ENCODE data around the gene GPR42.
A peak's percentile ranks its signal among the peaks of the same experiment; 100 is the strongest.
"Not testable (repeated sequence)": the region's sequence is repeated elsewhere in the genome, so short reads cannot be mapped to it uniquely, and the experiment has no call there.

GPR42 gene

DNA sequence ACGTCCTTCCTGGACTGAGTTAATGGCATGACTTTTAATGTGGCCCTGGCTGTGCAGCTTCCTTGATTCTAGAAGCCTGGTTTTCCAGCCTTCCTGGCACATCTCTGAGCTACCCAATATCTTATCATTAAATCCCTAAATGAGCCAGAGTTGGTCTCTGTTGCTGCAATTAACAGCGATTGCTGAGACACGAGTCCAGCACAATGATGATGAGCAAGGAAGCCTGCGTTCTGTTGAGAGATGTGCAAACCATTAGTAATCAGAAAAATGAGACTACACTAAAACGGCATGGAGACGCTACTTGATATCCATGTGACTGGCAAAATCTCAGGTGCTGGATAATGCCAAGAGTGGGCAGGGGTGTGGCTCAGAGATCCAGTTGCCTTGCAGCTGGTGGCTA is 26.2 kb downstream of the GPR42 start:
- no peak for DNase-seq

DNA sequence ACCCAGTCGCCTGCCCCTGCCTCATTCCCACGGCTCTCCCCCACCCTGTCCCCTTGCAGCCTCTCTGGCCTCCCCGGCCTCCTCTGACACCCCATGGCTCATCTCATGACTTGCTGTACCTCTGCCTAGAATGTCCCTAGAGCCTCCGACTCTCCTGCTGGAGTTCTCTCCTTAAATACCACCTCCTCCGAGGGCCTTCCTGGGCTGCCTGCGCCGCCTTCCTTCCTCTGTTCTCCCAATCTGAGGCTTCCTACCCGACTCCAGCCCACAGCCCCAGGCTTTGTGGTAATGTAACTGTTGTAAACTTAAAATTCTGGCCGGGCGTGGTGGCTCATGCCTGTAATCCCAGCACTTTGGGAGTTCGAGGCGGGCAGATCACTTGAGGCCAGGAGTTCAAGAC is 27.7 kb downstream of the GPR42 start:
- DNase-seq, result no peak

DNA sequence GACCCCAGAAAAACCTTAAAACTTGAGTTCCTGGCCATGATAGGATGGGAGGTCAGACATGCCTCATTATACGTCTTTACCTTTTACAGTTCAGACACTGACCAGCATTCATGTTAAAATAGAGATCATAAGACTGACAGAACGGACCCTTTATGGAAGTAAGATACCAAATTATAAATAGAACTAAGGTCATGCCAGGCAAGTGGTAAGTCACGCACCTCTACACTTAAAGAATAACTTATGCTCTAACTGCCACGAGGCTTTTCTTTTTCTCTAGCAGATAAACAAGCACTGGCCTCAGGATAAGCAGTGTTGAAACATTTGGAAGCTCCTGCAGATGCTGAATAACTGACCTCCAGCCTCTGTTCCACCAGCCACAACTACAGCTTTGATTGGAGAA is 28.4 kb downstream of the GPR42 start:
- DNase-seq, result no peak

DNA sequence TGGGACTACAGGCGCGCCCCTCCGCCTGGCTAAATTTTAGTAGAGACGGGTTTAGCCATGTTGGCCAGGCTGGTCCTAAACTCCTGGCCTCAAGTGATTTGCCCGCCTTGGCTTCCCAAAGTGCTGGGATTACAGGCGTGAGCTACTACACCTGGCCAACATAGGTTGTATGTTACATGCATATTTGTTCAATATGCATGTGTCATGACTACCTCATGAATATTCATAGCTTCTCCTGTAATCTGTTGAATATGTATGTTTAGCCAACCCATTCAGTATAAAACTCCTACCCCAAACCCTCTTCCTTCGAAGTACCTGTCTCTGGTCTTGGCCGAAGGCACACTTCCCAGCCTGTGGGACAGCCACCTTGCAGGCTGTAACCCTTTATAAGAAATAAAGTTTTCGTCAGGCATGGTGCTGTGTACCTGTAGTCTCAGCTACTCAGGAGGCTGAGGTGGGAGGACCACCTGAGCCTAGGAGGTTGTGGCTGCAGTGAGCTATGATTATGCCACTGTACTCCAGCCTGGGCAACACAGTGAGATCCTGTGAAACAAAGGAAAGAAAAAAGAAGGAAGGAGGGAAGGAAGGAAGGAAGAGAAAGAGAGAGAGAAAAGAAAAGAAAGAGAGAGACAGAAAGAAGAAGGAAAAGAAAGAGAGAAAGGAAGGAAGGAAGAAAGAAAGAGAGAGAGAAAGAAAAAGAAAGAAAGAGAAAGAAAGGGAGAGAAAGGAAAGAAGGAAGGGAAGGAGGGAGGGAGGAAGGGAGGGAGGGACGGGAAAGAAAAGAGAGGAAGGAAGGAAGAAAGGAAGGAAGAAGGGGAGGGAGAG is 29.3 kb downstream of the GPR42 start:
- DNase-seq, result no peak

DNA sequence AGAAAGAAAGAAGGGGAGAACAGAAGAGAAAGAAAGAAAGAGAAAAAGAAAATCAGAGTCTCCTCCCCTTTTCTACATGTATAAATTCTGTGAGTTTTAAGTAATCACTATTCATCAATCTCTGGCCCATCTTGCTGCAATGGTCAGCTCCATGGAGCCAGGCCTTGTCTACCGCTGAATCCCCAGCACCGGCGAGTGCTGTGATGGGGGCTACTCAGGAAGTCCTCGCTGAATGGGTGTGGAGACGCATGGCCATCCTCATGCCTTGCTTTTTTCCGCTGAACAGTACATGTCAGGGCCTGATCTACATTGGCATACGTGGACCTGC is 29.9 kb downstream of the GPR42 start:
- DNase-seq, result no peak

DNA sequence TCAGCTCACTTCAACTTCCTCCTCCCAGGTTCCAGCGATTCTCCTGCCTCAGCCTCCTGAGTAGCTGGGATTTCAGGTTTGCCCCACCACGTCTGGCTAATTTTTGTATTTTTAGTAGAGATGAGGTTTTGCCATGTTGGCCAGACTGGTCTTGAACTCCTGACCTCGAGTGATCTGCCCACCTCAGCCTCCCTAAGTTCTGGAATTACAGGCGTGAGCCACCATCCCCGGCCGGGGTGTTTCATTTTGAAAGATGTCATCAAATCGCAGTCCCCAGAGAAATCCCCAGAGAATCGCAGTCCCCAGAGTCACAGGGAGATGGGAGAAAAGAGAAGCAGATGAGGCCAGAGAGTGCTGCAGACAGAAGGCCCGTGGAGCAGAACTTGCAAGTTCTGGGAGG is 30.5 kb downstream of the GPR42 start:
- DNase-seq, result not testable (repeated sequence)

DNA sequence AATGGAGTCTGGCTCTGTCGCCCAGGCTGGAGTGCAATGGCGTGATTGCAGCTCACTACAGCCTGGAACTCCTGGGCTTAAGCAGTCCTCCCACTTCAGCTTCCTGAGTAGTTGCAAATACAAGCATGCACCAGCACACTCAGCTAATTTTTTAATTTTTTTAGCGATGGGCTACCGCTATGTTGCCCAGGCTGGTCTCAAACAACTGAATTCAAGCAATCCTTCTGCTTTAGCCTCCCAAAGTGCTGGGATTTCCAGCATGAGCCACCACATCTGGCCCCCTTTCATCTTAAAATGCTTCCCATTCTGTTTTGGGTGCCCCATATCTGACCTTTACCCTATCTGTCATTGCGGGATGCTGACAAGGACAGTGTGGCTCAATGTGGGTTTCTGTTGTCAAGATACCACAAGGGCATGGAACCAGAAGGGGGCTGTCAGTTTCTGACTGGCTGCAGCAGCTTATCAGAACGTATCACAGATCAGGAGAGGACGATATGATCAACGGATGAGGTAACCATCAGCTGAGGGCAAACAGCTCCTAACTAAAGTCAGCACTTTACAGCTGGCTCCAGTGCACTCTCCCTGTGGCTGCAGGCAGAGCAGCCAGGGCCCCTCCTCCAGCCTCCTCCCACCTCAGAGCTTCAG is 32.4 kb downstream of the GPR42 start:
- peak; percentile 6 for DNase-seq

DNA sequence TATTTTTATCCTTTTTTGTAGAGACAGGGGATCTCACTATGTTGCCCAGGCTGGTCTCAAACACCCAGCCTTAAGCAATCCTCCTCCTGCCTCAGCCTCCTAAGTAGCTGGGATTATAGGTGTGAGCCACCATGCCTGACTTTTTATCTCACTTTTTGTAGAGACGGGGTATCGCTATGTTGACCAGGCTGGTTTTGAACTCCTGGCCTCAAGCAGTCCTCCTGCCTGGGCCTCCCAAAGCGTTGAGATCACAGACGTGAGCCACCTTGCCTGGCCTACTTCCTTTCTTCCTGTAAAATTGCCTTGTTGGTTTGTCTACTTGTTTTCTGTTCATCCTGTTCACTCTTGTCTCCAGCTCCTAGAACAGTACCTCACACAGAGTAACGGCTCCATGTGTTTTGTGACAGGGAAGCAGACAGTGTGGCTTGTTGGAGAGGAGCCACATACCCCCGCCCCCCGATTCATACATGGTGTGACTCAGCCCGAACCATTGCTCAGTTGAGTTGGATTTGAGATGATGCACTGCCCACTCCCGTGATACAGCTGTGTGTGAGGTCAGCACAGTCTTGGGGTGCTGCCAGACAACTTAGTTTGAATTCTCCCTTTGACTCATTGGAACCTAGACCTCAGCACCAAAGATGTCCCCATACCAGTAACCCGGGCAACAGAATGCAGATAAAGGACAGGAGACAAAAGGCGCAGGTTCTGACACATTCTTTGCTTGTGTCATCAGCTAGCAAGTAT is 34.2 kb downstream of the GPR42 start:
- DNase-seq, result peak; percentile 46

DNA sequence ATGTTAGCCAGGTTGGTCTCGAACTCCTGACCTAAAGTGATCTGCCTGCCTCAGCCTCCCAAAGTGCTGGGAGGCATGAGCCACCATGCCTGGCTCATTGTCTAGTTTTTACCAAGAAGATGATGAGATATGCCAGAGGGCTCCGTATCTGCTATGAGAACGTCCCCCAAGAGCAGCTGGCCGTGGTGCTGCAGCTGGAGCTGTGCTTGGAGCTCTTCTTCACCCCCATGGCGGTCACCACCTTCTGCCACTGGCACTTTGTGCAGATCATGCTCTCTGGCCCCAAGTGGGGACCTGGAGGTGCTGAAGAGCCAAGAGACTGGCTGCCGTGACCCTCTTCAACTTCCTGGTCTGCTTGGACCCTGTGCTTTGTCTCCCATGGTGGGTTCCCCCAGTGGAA is 36.8 kb downstream of the GPR42 start:
- DNase-seq, result no peak

DNA sequence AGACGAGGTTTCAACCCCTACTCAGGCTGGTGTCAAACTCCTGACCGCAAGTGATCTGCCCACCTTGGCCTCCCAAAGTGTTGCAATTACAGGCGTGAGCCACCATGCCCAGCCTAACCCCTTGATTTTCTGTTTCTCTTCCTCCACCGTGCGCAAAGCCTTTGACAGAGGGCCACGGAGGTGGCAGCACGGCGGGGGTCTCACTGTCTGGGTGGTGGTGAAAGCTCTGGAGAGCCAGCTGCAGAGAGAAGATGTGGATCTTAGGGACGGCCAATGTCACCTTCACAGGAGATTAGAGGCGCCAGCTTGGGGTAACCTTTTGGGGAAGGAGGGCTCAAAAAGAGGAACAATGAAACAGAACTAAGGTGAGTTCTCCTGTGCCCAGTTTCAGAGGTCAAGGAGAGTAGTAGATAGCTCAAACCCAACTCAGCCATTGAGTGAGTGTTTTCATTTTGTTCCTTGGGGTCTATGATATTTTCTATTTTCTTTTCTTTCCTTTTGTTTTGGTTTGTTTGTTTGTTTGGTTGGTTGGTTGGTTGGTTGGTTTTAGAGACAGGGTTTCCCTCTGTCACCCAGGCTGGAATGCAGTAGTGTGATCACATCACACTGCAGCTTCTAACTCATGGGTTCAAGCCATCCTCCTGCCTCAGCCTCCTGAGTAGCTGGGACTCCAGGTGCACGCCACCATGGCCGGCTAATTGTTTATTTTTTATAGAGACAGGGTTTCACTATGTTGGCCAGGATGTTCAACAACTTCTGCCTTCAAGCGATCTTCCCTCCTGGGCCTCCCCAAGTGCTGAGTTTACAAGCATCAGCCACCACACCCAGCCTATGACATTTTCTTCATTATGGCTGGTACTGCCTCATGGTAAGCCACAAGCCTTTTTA is 37.7 kb downstream of the GPR42 start:
- DNase-seq, result no peak

DNA sequence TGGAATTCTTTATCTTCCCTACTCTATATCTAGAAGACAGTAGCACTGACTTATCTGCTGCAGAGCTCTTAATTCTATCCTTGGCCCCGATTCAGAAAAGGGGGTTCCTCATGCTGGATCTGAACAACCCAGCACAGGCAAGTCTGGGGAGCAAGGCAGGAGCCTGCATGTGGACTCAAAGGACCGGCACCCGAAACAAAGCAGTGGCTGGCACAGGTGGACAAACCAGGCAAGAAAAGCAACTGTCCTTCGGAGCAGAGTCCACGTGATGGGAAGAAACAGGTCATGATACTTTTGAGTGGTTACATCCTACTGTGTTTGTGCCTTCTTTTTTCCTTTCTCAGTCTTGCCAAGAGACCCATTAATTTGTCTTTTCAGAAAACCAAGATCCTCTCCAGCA is 38.3 kb downstream of the GPR42 start:
- no peak for DNase-seq

DNA sequence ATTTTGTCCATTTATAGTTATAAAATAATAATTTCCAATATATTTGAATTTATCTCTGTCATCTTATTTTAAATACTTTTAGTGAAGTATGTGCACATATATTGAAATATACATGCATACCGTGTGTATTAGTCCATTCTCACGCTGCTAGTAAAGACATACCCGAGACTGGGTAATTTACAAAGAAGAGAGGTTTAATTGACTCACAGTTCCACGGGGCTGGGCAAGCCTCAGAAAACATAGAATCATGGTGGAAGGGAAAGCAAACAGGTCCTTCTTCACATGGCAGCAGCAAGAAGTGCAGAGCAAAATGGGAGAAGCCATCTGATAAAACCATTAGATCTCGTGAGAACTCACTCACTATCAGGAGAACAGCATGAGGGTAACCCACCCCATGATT is 39.6 kb downstream of the GPR42 start:
- DNase-seq, result no peak

DNA sequence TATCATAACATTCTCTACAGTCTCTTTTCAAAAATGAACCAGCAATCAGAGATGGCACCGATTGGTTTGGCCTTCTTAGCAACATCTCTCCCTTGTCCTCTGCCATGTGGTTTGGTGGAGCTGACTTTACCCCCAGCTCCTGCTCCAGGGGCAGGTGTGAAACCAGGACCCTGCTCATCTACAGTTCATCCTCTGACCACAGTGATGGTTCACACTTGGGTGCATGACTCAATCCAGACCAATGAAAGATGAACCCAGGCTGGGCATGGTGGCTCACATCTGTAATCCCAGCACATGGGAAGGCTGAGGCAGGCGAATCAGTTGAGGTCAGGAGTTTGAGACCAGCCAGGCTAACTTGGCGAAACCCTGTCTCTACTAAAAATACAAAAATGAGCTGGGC is 43.6 kb downstream of the GPR42 start:
- DNase-seq, result no peak

DNA sequence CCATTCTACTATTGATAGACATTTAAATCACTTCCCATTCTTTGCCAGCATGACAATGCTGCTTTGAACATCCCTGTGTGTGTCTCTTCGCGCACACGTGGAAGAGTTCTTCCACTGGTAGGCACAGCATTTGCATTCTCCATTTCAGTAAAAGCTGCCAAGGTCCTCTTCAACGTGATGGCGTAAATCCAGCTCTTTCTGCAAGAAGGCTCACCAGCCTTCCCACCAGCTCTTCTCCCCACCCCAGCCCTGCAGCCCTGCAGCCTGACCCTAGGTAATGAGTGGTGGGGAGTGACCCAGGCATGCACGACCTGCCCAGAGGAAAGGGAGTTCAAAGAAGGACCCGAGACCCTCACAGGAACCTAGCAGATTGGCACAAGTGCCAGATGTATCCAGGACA is 45.5 kb downstream of the GPR42 start:
- no peak for DNase-seq

DNA sequence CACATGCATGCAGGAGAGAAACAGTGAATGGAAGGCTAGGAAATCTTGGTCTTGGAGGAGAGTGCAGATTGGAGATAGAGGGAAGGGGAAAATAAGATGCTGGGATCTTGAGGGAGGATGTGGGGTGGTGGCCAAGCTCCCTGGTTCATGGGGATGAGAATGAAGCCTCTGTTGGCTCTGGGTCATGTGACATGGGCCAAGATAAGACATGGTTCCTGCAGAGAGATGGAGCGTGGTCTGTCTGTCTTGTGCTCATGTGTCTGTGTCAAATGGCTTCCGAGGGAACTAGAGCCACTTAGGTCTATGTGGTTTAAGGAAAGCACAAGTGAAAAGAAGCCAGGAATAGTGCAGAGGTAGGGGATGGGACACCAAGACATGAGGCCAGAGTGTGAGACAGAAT is 46.4 kb downstream of the GPR42 start:
- DNase-seq, result no peak

DNA sequence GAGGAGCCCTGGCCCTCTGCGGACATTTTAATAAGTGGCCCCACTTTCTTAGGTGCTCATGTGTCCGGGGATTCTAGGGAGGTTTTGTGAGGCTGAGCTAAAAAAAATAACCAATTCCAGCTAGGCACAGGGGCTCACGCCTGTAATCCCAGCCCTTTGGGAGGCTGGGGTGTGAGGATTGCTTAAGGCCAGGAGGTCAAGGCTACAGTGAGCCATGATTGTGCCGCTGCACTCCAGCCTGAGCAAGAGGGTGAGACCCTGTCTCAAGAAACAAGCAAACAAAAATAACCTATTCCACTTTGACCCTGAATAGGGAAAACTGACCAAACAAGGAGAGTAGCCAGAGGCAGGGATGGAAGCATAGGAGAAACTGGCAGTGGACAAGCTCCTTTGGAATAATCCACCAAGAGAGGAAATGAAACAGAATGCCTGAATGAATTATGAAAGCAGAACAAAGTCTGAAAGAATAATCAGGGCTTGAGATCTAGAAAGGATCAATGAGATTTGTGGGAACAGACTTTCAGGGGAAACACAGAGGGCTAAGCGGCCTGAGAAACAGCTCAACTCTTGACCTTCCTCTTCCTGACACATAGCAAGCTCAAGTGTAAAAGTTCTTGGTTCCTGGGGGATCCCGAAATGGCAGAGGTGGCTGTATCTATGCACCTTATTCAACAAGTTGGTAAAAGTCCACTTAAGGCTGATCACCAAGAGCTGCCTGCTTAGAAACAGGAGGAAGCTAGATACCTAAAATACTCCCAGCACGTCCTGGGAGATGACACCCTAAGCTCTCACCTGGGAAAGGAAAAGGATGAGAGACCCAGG is 47.1 kb downstream of the GPR42 start:
- no peak for DNase-seq

DNA sequence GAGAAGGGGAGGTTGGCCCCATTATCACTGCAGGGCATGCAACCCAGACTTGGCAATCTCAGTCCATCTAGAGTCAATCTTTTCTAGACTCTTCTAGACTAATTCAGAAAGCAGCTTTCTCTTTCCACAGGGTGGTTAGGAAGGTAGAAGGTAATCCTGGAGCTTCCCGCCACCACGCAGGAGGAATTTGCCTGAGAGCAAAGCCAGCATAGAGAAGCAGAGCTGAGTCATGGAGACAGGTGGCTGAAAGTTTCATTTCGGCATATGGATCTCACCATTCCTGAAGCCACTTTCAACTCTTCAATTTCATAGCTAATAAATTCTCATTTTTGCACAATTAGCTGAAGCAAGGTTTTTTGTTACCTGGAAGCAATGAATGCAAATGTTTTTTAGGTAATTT is 48.2 kb downstream of the GPR42 start:
- no peak for DNase-seq

DNA sequence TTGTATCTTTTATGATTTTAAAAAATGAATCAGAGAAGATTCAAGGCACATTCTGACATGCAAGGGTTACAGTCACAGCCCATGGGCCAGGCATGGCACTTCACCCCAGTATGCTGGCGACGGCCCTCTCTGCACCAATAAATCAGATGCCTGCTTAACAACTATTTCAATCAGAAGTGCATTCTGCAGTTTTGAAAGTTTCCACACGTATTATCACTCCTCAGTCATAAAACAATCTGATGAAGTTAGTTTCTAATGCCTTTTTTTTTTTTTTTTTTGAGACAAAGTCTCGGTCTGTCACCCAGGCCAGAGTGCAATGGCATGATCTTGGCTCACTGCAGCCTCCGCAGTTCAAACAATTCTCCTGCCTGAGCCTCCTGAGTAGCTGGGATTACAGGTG is 48.9 kb downstream of the GPR42 start:
- no peak for DNase-seq

DNA sequence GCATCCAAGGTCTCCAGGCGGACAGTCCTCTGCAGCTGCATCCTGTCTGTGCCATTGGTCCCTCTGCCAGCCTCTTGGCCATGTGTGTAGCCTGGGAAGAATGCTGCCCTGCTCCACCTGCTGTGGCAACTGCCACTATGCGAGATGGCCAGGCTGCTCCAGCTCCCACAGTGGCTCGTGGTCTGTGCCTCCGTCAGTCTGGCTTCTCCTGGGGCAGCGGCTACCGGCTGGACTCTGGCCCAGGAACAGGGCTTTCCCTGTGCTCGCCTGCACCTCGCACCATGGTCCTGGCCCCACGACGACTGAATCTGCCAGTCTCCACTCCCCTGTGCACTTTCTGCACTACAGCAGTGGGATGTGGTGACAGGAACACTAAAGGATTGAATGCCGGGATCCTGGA is 50.5 kb downstream of the GPR42 start:
- no peak for DNase-seq

Data from activated naive CD4-positive, alpha-beta T cell treated with Interleukin-2 at 50 U/mL for 16 hours (primary cell).